ENCODE measurements around the gene PSMG4.
A peak's percentile ranks its signal among the peaks of the same experiment; 100 is the strongest.

The PSMG4 gene

DNA sequence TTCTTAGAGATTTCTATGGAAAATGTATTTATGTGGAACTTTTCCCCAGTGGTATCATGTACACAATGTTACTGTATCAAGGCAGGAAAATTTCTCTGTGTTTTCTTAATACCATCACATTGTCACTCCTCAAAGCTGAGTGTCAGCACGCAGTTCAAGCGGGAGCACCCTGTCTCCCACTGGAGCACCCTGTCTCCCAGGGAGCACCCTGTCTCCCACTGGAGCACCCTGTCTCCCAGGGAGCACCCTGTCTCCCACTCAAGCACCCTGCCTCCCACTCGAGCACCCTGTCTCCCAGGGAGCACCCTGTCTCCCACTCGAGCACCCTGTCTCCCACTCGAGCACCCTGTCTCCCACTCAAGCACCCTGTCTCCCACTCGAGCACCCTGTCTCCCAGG lies 51.3 kb downstream of the PSMG4 start:
- no peak for DNase-seq
- no peak overlapping the region for H3K4me3 ChIP-seq
- no peaks in the 10 kb centered on the region for H3K9me3 ChIP-seq
- TF ChIP-seq, protein P1, sequence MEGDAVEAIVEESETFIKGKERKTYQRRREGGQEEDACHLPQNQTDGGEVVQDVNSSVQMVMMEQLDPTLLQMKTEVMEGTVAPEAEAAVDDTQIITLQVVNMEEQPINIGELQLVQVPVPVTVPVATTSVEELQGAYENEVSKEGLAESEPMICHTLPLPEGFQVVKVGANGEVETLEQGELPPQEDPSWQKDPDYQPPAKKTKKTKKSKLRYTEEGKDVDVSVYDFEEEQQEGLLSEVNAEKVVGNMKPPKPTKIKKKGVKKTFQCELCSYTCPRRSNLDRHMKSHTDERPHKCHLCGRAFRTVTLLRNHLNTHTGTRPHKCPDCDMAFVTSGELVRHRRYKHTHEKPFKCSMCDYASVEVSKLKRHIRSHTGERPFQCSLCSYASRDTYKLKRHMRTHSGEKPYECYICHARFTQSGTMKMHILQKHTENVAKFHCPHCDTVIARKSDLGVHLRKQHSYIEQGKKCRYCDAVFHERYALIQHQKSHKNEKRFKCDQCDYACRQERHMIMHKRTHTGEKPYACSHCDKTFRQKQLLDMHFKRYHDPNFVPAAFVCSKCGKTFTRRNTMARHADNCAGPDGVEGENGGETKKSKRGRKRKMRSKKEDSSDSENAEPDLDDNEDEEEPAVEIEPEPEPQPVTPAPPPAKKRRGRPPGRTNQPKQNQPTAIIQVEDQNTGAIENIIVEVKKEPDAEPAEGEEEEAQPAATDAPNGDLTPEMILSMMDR (IDR thresholded peaks at IDR 0.05), result no peak
- H3K4me1 ChIP-seq, result no peaks in the 10 kb centered on the region
- H3K27ac ChIP-seq, result no peak overlapping the region
- intact Hi-C loops (cut with DNase I; ENCODE audit: low total_unique reads), result no loop called here
- H3K27me3 ChIP-seq, result no peaks in the 10 kb centered on the region
- H3K36me3 ChIP-seq, result no peaks in the 10 kb centered on the region

DNA sequence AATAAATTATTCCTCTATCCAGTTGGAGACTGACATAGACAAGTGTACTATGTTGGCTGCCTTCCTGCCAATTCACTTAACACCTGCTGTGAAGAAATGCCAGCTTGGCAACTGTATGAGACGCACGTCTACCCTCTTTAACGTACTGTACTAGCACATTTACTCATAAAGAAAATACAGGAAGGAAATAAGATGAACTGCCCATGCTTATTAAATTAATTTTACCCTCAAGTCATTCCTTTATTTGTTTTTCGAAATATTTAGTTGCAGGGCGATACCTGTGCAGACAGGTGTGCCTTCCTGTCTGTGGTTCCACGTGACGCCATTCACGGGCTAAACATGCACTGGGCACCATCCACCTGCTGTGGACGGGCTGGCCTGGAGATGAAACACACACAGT lies 52.0 kb downstream of the PSMG4 start:
- TF ChIP-seq, protein P1 (IDR thresholded peaks at IDR 0.05), result no peak
- Histone ChIP-seq H3K9me3 (no peaks in the 10 kb centered on the region), H3K36me3 (no peaks in the 10 kb centered on the region), H3K4me3 (no peak overlapping the region), H3K27me3 (no peaks in the 10 kb centered on the region), H3K4me1 (no peaks in the 10 kb centered on the region), H3K27ac (no peak overlapping the region)
- intact Hi-C loops (cut with DNase I; ENCODE audit: low total_unique reads), result no loop called here
- peak in 1 of 2 donors; percentile 24 for DNase-seq

DNA sequence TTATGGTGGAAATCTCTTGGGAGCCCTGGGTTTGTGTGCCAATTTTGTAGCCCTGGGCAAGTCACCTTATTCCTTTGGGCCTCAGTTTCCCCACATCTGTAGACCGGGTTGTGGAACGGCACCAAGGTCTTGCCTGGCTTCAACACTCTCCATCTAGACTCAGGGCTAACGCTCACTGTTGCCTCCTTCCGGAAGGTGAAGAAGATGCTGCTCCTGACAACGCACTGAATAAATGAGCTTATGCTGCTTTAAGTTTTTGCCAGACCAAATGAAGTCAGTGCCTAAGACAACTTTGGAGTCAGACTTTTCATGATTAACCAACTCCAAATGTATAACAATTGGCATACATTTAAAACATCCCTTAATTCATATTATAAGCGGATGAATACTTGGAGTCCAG lies 53.1 kb downstream of the PSMG4 start:
- Histone ChIP-seq H3K4me3 (no peak overlapping the region), H3K9me3 (no peaks in the 10 kb centered on the region), H3K4me1 (no peaks in the 10 kb centered on the region), H3K27me3 (no peaks in the 10 kb centered on the region), H3K36me3 (no peaks in the 10 kb centered on the region), H3K27ac (no peak overlapping the region)
- intact Hi-C loops (cut with DNase I; ENCODE audit: low total_unique reads), result no loop called here
- peak in 1 of 2 donors; percentile 27 for DNase-seq
- TF ChIP-seq, protein P1 (IDR thresholded peaks at IDR 0.05), result no peak

- H3K4me3 ChIP-seq, result no peak overlapping the region
- peak; percentile 35 to 65 for DNase-seq
- intact Hi-C loops (cut with DNase I; ENCODE audit: low total_unique reads), result no loop called here
- H3K27ac ChIP-seq, result no peak overlapping the region
- H3K4me1 ChIP-seq, result no peaks in the 10 kb centered on the region
- no peaks in the 10 kb centered on the region for H3K36me3 ChIP-seq
- H3K27me3 ChIP-seq, result no peaks in the 10 kb centered on the region
- no peaks in the 10 kb centered on the region for H3K9me3 ChIP-seq
- TF ChIP-seq, protein P1 (IDR thresholded peaks at IDR 0.05), result no peak
These were observed 54.0 kb downstream of the PSMG4 start for GRCh38 chr6:3312604-3313231.

DNA sequence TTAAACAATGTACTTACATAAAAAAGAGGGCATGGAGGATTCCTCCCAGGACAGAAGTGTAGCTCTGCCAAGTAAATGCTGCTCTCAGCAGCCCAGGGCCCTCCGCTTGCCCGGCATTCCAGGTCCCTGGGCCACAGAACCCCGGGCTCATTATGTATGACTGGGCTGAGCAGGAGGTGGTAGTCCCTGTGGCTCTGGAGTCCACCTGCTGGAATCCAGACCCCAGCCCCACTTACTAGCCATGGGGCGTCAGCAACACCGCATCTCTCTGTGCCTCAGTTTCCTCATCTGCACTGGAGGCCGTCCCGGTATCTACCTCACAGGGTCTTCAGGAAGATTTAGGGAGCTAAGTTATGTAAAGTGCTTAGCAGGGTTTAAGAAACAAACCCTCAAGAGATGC lies 55.4 kb downstream of the PSMG4 start:
- peak in 1 of 2 donors; percentile 17 for DNase-seq
- Histone ChIP-seq H3K4me3 (no peak overlapping the region), H3K36me3 (no peaks in the 10 kb centered on the region), H3K27me3 (no peaks in the 10 kb centered on the region), H3K4me1 (no peaks in the 10 kb centered on the region), H3K9me3 (no peaks in the 10 kb centered on the region), H3K27ac (no peak overlapping the region)
- intact Hi-C loops (cut with DNase I; ENCODE audit: low total_unique reads), result no loop called here
- TF ChIP-seq, protein P1 (IDR thresholded peaks at IDR 0.05), result no peak
